Hindlimb muscle (tissue), 1 donor: ENCODE results near the gene STX8. TPM values are rescaled to one million over a fixed set of nuclear protein-coding genes. Genes with fewer than 3 reads are reported as not detected.
"Not testable (repeated sequence)": the region's sequence is repeated elsewhere in the genome, so short reads cannot be mapped to it uniquely, and the experiment has no call there.

Experiments
- DNase-seq: peaks from one replicate; pipeline ENCODE4 v3.0.0-alpha.2; 2013
- polyA plus RNA-seq: library from polyadenylated mRNA; unstranded; fragments of 120-200 nt; gene quantifications from one replicate; pipeline ENCODE4 v1.2.1, GENCODE V29; 2013; ENCODE audit not compliant: insufficient read length

Gene STX8
- polyA plus RNA-seq, 1 donor, result 37.5 TPM

- not testable (repeated sequence) for DNase-seq
Observed at GRCh38 chr17:9554715-9555114, 20.9 kb downstream of the STX8 start.

DNA sequence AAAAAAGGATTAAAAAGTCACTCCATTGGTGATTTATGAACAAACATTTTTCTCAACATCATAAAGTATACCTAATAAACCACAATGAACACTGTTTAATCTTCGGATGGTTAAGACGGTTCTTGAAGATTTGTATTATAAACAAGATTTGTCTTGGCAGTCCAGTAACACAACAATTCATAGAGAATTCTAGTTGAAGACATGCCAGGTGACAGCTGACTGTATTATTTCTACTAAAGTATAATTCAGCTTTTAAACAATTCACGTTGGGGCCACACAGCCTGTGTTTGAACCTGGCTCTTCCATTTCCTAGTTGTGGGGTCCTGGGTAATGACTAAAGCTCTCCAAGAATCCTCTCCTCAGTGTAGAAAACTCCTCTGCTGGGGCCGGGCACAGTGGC, 22.0 kb downstream of the STX8 start:
- DNase-seq, result no peak

GRCh38 chr17:9553181-9553580, 22.4 kb downstream of the STX8 start:
- DNase-seq, result no peak

DNA sequence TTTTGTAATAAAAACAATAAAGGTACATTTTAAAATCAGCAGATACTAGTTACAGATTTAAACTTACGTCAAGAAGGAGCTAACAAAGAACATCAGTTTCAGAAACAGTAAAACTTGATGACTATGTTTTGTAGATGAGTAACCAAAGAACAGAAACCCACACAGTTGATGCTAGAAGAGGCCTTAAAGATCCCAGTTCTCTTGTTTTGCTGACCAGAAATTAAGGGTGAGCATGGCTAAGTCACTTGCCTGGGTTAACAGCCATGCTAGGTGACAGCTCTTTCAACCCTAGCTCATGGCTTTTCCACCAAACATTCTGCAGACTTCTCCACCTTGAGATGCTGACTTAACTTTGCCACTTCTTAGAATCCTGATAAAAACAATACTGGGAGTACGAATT, 26.4 kb downstream of the STX8 start:
- no peak for DNase-seq

DNA sequence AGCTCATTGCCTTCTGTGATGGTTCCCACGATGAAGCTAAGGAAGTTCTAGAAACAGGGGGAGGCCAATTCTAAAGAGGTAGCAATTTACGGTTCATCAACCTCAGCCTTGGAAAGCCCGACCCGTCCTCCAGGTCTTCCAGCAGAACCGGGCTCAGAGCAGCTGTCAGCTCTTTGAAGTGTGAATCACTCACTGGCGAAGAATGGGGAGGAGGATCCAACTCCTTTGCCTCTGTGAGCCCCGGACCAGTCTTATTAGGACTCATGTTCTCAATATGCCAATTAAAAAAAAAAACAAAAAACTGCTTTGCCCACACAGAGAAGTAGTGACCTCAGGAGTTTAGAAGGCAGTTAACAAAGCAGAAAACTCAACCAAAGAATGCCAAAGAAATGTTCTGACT, 31.4 kb downstream of the STX8 start:
- DNase-seq, result no peak

DNA sequence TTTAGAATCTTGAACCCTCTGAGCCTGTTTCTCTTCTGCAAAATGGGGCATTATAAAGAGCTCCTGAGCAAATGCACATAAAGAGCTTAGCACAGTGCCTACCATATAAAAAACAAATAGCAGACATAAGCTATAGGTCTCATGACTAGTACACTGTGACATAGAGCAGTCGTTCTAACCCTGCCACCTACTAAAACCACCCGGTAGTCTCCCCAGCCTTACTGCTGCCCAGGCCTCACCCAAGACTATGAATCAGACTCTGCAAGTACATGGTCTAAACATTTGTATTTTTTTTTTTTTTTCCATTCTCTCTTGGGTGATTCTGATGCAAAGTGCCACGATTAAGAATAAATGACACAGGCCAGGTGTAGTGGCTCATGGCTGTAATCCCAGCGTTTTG, 33.9 kb downstream of the STX8 start:
- no peak for DNase-seq

DNA sequence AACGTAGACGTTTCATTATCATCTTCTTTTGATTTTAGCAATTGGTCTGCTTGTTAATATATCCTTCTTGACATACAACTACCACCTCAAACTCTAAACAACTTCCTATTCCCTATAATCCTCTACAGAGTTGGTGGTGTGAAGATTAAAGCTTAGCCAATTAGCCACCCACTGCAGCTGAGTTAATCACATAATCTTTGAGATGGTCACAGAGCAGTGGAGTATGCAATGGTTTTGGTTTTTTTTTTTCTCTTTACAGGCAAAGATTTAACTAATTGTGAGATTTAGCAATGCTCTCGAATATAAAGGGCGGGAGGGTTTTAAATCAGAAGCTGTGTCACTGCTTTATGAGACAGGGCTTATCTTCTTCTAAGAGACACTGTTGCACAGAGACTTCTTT, 37.0 kb downstream of the STX8 start:
- no peak for DNase-seq

- DNase-seq, result no peak
Observed at GRCh38 chr17:9537177-9537776, 38.3 kb downstream of the STX8 start.

DNA sequence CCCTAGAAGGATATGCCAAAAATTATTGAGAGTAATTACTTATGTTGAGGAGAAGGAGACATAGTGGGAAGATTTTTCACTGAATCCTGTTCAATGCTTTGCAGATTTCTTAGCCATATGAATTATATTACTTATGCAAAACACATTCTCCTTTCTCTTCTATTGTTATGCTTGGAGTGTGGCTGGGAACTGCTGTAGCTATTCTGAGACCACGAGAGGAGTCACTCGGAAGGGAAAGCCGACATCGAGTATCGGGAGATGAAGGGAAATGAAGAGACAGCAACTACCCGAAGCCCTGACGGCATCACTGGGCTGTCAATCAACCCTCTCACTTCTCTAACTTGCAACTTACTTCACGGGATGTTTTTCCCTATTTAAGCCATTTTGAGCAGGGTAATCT, 39.6 kb downstream of the STX8 start:
- no peak for DNase-seq

DNA sequence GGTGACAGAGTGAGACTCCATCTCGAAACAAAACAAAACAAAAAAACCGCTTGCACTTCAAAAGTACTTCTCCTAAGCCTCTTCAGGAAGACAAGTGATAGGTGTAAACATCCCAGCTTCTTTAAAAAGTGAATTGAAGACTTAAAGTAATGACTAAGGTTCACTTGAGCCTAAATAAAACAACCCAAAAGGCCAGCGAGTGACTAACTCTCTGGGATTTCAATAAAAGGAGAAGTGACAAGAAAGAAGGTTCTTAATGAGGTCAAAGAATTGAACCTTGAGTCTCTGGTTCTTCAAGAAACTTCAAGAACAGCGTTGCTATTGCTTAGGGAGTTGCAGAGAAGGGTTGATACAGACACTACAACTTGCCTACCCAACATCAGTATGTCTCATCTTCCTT, 42.2 kb downstream of the STX8 start:
- no peak for DNase-seq

GRCh38 chr17:9532715-9533114, 42.9 kb downstream of the STX8 start:
- no peak for DNase-seq

GRCh38 chr17:9531034-9531433, 44.6 kb downstream of the STX8 start:
- DNase-seq, result no peak

DNA sequence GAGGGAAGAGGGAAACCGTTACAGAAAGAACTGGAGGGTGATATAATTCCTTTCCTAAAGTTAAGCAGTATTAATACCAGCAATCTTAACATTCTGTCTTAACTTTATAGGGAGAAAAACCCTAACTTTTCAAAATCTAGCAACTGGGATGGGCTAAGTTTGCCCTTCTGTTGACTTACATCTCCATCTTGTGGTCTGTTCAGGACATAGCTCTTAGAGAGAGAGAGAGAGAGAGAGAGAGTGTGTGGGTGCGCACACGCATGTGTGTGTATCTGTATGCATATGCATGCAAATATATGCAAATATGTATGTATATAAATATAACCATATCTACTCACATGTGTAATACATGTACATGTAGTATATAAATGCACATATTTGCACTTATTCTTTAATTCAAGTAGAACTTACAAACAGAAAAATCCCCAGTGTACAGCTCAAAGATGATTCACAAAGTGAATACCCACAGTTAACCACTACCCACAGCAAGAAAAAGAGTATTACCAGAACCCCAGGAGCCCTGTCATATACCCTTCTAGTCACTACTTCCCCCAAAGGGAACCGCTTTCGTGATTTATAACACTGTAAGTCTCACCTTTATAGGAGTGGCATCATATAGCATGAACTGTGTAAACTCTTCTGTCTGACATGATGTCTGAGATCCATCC, 46.5 kb downstream of the STX8 start:
- no peak for DNase-seq

- no peak for DNase-seq
Observed at GRCh38 chr17:9527788-9528187, 47.8 kb downstream of the STX8 start.

- peak; percentile 64 for DNase-seq
Observed at GRCh38 chr17:9522074-9522473, 53.5 kb downstream of the STX8 start.

DNA sequence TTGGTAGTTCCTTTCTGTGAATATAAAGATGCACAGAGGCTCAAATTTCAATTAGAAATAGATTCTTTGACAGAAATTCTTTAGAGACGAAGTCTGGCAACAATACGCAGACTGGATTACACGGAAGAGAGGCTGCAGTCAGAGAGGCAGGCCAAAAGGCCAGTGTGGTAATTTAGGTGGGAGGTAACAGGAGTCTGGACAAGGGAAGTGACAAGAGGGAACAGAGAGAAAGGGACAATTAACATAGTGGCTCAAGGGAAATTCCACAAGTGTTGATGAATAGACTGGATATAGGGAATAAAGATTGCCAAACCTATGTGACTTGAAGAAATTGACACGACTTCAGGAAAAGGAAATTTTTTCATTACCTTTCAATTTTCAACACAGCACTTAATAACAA, 54.6 kb downstream of the STX8 start:
- DNase-seq, result no peak

GRCh38 chr17:9520649-9521048, 55.0 kb downstream of the STX8 start:
- no peak for DNase-seq

GRCh38 chr17:9519583-9520272, 55.9 kb downstream of the STX8 start:
- DNase-seq, result no peak

GRCh38 chr17:9517396-9517795, 58.2 kb downstream of the STX8 start:
- DNase-seq, result no peak

GRCh38 chr17:9513266-9513665, 62.4 kb downstream of the STX8 start:
- DNase-seq, result no peak

DNA sequence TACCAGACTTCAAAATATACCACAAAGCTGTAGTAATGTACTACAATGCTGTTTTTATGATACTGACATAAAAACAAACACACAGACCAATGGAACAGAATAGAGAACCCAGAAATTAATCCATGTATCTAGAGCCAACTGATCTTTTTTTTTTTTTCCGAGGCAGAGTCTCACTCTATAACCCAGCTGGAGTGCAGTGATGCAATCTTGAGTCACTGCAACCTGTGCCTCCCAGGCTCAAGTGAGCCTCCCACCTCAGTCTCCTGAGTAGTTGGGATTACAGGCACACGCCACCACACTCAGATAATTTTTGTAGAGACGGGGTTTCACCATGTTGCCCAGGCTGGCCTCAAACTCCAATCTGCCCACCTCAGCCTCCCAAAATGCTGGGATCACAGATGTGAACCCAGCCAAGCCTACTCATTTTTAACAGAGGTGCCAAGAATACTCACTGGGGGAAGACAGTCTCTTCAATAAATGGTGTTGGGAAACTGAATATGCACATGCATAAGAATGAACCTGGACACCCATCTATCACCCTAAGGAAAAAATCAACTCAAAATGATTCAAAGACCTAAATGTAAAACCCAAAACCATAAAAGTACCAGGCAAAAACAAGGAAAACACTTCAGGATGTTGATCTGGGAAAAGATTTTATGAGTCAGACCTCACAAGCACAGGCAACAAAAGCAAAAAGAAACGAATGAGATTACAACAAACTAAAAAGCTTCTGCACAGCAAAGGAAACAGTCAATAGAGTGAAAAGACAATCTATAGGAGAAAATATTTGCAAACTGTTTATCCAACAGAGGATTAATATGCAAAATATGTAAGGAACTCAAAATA, 63.1 kb downstream of the STX8 start:
- no peak for DNase-seq

GRCh38 chr17:9509236-9509816, 66.3 kb downstream of the STX8 start:
- no peak for DNase-seq

DNA sequence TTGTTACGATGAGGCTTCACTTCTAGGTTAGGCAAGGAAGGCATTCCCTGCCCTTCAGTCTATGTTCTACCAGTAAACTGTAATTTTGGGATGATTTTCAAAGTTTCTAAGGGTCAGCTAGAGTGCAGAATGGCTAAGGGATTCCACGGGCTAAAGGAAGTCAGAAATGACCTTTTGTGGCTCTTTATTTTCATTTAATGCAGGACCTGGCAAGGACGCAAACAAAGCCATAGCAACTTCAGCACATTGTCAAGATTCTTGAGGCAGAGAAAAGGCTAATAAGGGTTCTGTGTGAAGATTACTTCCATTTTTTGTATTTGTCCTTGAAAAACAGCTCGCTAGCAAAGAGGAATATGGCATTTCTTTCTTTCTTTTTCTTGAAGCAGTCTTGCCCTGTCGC, 76.6 kb downstream of the STX8 start:
- DNase-seq, result no peak
